HL-60/S4 treated with retinoic acid at 250 ng/mL for 4 days and 3 days (cell line): ENCODE measurements around the gene ZBTB25.

Experiments
- in situ Hi-C: fragments of 300-500 bp; cut with MboI; formaldehyde crosslinking; loops from 2 replicates; pipeline ENCODE4 v1.7.0; 2022; ENCODE audit warnings: low sequenced_read_pairs

The ZBTB25 gene

GRCh38 chr14:64478634-64479250, 24.9 kb downstream of the ZBTB25 start:
- in situ Hi-C loops = no loop called here

- in situ Hi-C loops = no loop called here
These were observed 27.2 kb downstream of the ZBTB25 start for GRCh38 chr14:64476438-64476837.

- in situ Hi-C loops = no loop called here
These were observed 27.9 kb downstream of the ZBTB25 start for GRCh38 chr14:64475585-64476273.

GRCh38 chr14:64474698-64475097, 28.9 kb downstream of the ZBTB25 start:
- in situ Hi-C loops = no loop called here

- in situ Hi-C loops = no loop called here
These were observed 29.6 kb downstream of the ZBTB25 start for GRCh38 chr14:64474041-64474440.

- in situ Hi-C loops = no loop called here
These were observed 35.2 kb downstream of the ZBTB25 start for GRCh38 chr14:64468451-64468850.

GRCh38 chr14:64467566-64467965, 36.1 kb downstream of the ZBTB25 start:
- in situ Hi-C loops = no loop called here

GRCh38 chr14:64467101-64467500, 36.5 kb downstream of the ZBTB25 start:
- in situ Hi-C loops = no loop called here

GRCh38 chr14:64465831-64466554, 37.6 kb downstream of the ZBTB25 start:
- in situ Hi-C loops = no loop called here

- in situ Hi-C loops = no loop called here
These were observed 38.3 kb downstream of the ZBTB25 start, which contains the start of gene AKAP5 for GRCh38 chr14:64465191-64465822. Gene AKAP5, plus strand, starts transcription at chr14:64465499. Its CDS starts 2,896 bp downstream, at chr14:64468395.

- in situ Hi-C loops = no loop called here
These were observed 39.0 kb downstream of the ZBTB25 start for GRCh38 chr14:64464651-64465050.

- in situ Hi-C loops = no loop called here
These were observed 39.8 kb downstream of the ZBTB25 start for GRCh38 chr14:64463873-64464272.

GRCh38 chr14:64463195-64463594, 40.4 kb downstream of the ZBTB25 start:
- in situ Hi-C loops = no loop called here

GRCh38 chr14:64461221-64461620, 42.4 kb downstream of the ZBTB25 start:
- in situ Hi-C loops = no loop called here

- in situ Hi-C loops = no loop called here
These were observed 44.1 kb downstream of the ZBTB25 start for GRCh38 chr14:64459405-64460136.

- in situ Hi-C loops = no loop called here
These were observed 49.0 kb downstream of the ZBTB25 start for GRCh38 chr14:64454671-64455070.

GRCh38 chr14:64450255-64450654, 53.4 kb downstream of the ZBTB25 start:
- in situ Hi-C loops = no loop called here

GRCh38 chr14:64447876-64448670, 55.6 kb downstream of the ZBTB25 start:
- in situ Hi-C loops = no loop called here

GRCh38 chr14:64444984-64445845, 58.4 kb downstream of the ZBTB25 start:
- in situ Hi-C loops = no loop called here
